HG03558 (cell line): ENCODE measurements around the gene BST2.
"Not testable (repeated sequence)": the region's sequence is repeated elsewhere in the genome, so short reads cannot be mapped to it uniquely, and the experiment has no call there.

Source experiments
- ATAC-seq: cut with Tn5 transposase; IDR thresholded peaks from one replicate; pipeline ENCODE4 v1.9.1; 2021; ENCODE audit warnings: moderate number of reproducible peaks; ENCODE audit not compliant: unreplicated experiment; ENCODE audit errors: extremely low read depth

Gene BST2

DNA sequence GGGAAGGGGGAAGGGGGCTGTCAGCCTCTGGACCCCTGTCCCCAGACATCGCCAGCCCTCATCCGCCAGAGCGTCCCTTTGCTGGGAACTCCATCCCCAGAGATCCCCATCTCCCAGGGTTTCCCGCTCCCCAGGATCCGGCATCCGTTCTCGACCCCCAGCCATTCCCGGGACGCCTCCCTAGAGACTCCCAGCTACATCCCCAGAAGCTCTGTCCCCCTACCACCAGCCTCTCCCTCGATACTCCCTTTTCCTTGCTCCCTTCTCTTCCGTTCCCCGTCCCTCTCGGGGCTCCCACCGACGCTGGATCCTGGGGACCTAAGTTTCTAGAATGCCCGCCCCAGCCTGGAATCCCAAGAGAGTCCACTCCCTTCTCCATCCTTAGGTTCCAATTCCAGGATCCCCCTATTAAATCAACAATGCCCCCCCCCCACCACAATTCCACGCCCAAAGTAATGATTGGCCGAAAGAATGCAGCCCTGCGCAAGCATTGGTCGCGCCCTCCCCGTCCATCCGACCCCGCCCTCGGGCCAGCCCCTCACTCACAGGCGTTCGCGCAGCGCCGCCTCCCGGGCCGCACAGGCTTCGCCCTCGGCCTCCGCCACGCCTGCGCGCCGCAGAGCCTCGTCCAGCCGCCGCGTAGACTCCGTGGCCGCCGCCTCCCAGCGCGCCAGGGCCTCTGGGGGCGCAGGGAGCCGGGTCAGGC is 14.6 kb downstream of the BST2 start:
- peak; percentile 62 for ATAC-seq

DNA sequence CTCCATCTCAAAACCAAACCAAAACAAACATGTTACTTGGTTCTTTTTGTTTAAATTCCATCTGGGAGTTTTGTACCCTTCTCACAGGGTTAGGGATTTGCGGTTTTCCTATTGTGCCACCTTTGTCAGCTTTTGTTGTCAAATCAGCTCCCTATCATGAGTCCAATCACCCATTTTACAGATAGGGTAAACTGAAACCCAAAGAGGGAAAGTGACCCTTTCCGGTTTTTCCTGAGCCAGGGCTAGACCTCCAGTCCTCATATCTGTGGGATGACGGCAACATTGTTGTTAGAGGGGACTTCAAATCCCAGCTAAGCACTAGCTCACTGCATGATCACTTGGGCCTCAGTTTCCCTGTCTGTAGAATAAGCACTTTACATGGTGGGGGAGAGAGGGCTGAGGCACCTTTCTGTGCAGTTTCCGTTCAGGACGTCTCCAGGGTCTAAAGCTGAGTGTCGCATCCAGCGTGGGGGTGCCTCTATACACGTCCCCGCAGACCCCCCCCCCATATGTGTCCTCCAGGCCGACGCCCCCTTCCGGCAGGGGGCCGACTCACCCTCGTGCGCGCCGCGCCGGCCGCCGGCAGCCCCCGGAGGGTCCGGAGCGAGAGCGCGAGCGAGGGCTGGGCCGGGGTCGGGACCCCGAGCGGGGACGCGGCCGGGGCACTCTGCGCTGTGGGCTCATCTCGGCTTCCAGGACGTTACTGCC is 15.3 kb downstream of the BST2 start:
- ATAC-seq: no peak

DNA sequence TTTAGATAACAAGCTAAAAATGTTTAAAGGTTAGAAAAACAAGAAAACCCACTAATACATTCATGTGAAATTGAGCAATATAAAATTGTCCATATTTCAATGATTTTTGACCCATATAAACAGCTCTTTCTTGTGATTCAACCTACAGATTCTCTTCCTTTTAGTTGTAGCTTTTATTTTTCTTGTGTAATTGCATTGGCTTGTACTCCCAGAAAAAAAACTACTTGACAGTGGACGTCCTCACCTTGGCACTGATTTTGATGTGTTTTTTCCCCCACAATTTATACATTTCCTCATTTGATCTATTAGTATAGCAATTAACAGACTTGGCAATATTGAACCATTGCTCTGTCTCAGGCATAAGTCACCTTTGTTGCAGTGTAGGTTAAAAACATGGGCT is 16.1 kb downstream of the BST2 start:
- ATAC-seq: no peak

DNA sequence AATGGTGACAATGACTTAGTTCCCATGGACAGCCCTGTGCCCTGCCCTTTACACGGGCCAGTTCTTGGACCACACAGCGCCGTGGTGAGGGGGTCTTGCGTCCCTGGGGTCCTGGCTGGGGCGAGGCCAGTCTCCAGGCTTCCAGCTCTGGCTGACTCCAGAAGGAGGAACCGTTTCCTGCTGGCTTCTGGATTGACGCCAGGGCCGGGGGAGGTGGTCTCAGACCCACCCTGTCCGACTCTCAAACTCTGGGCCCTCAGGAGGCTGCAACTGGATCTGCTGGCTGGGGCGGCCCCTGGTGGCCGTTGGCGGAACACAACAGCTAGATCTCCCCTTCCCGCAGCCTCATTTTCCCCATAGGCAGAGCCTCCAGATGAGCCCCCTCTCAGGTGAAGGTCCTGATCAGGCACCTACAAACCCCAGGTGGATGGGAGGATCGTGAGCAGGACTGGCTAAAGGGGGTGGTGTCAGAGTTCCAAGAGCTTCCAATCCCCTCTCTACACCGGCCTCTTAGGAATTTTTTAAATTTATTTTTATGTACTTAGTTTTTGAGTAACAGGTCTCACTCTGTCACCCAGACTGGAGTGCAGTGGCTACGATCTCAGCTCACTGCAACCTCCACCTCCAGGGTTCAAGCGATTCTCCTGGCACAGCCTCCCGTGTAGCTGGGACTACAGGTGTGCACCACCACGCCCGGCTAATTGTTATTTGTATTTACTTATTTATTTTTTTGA is 19.4 kb downstream of the BST2 start:
- no peak for ATAC-seq

DNA sequence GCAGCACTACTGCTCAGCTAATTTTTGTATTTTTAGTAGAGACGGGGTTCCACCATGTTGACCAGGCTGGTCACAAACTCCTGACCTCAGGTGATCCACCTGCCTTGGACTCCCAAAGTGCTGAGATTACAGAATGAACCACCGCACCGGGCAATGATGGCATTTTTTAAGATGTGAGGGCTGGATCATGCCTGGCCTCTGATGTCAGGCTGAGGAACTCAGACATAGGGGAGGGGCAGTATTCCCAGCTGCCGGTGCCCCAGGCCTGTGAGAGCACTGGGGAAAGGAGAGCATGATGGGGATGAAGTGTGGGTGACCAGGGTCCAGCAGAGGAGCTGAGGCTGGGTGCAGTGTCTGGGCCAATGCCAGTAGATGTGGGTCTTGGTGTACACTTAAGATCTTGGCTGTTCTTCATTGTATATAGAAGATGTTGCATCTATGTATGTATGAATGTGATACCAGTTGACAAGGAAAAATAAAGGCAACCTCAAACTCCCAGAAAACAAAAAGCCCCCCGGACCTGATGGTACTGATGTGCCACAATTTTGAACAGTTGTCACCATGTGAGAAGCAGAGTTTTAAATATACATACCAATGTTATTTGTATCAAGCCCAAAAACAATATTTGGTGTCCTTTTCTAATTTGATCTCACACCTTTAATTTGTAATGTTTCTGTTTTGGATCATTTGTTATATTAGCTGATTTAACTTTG is 24.8 kb downstream of the BST2 start:
- ATAC-seq: no peak

DNA sequence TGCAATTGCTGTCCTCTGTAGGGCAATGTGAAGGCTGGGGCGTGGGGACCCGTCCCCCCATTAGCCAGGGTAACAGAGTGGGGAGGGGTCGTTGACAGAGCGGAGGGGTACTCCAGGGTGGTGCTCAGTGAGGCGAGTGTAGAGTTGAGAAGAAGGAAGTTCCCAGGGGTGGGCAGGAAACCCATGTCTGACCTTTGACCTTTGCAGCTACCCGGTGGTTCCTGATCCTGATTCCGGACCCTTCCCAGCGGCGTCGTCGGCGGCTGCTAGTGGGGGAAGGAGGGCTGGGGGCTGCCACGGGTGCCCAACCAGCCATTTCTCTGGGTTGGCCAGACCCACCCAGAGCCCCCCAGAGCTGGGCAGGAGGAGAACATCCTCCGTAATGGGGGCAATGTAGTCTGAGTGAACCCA is 26.2 kb downstream of the BST2 start:
- no peak for ATAC-seq

DNA sequence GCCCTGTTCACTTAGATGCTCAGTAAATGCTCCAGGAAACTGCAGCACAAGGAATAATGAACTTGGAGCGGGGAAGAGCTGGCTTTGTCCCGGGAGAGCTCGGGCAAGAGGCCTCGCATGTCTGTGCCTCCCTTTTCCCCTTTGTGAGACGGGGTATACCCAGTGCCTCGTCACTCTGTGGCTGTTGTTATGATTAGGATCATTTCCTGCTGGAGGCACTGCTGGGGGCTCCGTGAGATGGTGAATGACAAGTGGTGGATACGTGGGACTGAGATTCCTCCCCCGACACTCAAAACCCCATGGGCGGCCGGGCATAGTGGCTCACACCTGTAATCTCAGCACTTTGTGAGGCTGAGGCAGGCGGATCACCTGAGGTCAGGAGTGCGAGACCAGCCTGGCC is 27.2 kb downstream of the BST2 start:
- ATAC-seq: no peak

DNA sequence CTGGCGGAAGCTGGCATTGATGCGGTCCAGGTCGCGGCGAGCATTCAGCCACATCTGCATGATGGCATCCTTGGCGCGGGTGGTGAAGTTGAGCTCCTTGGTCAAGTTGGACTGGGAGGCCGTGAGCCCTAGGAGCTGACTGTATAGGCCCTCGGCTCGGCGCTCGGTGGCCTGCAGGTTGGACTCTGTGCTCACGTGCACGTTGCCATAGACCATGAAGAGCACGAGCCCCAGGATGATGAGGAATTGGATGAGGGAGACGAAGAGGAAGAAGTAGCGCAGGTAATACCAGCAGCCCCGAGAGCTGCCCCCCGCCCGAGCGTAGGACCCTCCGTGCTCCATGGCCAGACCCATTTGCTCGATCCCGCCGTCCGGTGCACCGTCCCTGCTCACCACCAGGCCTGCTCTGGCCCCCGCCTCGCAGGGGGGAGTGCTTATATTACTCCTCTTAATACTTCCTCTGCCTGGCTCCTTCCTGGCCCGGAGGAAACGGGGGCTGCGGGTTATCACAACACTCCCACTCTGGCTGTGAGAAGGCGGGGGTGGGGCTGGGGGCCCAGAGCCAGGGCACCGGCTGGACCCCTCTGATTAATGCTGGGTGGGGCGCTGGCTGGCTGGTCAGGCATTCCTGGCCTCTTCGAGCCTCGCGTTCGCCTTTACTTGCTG is 28.4 kb downstream of the BST2 start, which contains the start of gene PLVAP:
Gene PLVAP (minus strand): TSS at position 408 of the 666 bp plus-strand sequence. CDS start 54 bp downstream, at position 354.
- ATAC-seq: no peak

DNA sequence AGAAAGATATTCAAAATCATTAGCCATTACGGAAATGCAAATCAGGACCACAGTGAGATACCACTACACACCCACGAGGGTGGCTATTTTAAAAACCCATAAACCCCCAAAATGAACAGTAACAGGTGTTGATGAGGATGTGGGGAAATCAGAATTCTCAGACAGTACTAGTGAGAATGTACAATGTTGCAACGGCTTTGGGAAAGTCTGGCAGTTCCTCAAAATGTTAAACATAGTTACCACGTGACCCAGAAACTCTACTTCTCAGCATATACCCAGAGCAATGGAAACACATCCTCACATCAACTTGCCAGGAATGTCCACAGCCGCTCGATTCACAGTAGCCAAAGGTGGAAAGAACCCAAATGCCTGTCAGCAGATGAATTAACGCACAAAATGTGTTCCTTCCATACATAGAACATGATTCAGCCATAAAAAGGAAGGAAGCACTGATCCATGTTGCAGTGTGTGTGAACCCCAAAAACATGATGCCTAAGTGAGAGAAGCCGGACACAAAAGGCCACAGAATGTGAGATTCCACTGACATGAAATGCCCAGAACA is 35.3 kb downstream of the BST2 start:
- ATAC-seq: peak; percentile 70

DNA sequence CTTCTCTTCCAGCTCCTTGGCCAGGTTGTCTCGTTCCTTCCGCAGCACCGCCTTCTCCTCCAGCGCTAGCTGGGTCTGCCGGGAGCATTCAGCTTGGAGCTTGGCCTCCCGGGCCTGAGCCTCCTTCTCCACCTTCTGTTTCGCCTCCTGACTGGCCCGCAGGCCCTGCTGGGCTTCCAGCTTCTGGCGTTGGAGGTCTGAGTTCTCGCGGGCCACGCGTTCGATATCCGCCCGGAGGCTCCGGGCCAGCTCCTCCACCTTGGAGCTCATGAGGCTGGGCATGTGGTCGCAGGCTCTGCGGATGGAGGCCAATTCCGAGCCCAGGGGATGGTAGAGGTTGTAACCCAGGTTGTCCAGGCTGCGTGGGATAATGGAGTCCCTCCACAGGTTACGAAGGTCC is 40.1 kb downstream of the BST2 start:
- no peak for ATAC-seq

DNA sequence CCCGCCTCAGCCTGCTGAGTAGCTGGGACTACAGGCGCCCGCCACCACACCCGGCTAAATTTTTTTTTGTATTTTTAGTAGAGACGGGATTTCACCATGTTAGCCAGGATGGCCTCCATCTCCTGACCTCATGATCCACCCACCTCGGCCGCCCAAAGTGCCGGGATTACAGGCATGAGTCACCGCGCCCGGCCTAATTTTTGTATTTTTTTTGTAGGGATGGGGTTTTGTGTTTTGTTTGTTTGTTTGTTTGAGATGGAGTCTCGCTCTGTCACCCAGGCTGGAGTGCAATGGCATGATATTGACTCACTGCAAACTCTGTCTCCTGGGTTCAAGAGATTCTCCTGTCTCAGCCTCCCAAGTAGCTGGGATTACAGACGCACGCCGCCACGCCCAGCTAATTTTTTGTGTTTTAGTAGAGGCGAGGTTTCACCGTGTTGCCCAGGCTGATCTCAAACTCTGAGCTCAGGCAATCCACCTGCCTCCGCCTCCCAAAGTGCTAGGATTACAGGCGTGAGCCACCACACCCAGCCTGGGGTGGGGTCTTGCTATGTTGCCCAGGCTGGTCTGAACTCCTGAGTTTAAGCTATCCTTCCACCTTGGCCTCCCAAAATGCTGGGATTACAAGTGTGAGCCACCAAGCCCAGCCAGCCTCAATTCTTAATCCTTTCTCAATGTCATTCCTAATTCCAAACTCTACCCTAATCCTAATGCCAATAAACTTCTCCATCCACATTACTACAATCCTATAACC is 41.4 kb downstream of the BST2 start:
- not testable (repeated sequence) for ATAC-seq

DNA sequence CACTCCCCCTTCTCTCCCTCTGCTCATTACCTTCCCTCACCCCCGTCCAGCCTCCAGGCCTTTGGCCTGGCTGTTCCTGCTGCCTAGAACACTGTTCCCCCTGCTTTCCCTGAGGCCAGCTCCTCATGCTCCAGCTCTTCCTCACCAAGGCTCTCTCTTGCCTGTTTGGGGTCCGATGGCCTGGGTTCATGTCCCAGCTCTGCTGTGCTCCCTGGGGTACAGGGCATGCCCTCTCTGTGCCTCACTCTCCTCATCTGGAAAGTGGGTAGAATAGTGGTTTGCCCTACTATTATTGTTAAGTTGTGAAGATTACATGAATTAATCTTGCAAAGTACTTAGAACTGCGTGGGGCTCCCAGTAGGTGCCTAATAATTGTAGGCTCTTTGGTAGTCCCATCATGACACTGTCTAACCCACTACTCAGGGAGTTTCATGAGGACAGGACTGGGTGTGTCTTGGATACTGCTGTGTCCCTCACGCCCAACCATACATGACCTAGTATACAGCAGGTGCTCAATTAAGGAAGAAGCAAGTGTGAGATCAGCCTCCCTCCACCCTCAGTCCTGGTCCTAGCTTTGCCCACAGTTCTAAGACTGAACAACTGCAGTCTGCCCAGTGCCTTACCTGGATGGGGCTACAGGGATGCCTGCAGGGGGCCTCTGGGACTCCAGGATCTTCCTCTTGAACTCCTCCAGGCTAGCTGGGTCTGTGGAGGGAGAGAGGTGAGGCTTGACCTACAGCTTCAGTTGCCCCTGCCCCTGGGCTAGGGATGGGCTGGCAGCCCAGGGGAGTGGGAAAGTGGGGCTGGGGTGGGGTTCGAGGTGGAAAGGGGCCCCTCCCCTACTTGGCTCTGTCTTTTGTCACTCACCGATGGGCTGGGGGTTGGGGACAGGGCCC is 45.3 kb downstream of the BST2 start:
- no peak for ATAC-seq

DNA sequence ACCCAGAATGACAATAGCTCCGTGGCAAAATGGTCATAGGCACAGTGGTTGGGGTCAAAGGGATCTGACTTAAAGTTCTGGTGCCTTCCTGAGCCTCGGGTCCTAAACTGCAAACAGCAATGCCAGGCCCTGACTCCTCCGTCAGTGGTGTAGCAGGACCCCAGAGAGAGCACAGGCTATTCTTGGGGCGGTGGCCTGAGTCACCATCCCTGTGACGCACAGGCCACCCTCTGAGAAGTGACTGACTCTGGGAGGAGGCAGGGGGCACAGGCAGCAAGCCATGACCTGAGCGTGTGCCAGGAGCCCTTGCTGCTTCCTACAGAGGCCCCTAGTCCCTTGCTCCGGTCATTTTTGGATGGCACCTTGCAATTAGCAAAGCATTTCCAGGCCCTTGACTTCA is 47.0 kb downstream of the BST2 start:
- ATAC-seq: no peak

DNA sequence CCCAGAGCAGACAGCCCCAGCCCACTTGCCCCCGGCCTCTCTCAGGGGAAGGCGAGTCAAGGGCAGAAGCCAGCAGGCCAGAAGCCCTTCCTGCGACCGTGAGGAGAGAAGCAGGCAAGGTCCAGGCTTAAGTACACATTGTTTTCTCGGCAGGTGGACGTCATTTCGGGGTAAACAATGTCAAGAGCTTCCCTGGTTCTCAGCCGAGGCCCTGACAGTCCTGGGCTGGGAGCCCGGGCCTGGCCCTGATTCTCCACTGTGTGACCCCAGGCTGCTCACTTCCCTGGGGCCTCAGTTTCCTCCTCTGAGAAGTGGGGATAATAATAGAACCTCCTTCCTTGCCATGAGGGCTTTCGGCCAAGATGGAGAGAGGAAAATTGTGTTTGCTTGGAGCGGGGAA is 47.7 kb downstream of the BST2 start:
- ATAC-seq: no peak

DNA sequence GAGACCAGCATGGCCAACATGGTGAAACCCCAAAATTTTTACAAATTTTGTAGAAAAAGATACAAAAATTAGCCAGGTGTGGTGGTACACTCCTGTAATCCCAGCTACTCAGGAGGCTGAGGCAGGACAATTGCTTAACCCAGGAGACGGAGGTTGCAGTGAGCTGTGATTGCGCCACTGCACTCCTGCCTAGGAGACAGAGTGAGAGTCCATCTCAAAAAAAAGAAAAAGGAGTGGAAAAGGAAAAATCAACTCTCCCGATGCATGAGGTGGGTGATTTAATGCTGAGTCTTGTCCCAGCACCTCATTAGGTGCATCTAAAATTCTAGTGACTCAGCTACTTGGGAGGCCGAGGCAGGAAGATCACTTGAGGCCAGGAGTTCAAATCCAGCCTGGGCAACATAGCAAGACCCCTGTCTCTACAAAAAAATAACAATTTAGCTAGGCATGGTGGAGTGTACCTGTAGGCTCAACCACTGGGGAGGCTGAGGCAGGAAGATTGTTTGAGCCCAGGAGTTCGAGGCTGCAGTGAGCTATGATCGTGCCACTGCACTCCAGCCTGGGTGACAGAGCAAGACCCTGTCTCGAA is 48.3 kb downstream of the BST2 start:
- no peak for ATAC-seq

DNA sequence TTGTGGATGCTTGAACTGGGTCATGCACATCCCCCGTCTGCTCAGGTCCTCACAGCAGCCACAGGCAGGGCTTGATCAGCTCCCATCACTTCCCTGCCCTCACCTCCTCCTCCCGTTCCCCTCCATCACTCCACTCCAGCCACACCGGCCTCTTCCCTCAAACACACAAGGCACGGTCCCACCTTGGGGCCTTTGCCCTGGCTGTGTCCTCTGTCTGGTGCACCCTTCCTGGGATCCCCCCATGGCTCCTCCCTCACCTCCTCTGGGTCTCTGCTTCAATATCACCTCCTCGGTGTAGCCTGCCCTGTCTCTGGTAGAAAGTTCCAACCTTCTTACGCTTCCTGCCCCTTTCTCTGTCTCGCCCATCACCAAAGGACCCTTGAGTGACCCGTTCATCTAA is 52.0 kb downstream of the BST2 start:
- ATAC-seq: no peak
